Body of pancreas (tissue), 4 donors: ENCODE results near the gene DHX57.

Experiments
- POLR2A ChIP-seq, 3 donors: fragments of 450-650 bp; IDR thresholded peaks; one replicate each; pipeline ENCODE4 v1.6.1; 2016; ENCODE audit warnings: antibody characterized with exemption in 3 of 3, mild to moderate bottlenecking in 2 of 3
- TF ChIP-seq, protein P1 (sequence below), 7 experiments: fragments of 450-650 bp in 4 of 7; fragments of 200-600 bp in 3 of 7; sonication (generic) in 3 of 7; IDR thresholded peaks; one replicate each; pipeline ENCODE4 v1.5.1; 2016 to 2019; ENCODE audit warnings: antibody characterized with exemption in 7 of 7

DNA sequence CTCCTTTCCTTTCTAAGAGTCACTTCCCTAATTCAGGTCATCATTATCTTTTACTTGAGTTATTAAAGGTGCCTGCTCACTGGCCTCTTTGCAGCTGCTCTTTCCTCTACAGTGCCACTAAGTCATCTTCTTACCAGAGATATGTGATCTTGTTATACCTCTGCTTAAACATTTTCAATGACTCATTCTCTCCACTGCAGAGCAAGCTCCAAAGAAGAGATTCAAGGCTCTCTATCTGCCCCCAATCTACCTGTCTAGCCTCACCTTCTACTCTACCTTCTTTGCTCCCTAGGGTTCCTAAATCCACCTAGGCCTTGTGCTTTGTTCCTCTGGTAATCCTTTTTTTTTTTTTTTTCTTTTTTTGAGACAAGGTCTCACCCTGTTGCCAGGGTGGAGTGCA, 17.1 kb upstream of the DHX57 start:
- TF ChIP-seq, protein P1, sequence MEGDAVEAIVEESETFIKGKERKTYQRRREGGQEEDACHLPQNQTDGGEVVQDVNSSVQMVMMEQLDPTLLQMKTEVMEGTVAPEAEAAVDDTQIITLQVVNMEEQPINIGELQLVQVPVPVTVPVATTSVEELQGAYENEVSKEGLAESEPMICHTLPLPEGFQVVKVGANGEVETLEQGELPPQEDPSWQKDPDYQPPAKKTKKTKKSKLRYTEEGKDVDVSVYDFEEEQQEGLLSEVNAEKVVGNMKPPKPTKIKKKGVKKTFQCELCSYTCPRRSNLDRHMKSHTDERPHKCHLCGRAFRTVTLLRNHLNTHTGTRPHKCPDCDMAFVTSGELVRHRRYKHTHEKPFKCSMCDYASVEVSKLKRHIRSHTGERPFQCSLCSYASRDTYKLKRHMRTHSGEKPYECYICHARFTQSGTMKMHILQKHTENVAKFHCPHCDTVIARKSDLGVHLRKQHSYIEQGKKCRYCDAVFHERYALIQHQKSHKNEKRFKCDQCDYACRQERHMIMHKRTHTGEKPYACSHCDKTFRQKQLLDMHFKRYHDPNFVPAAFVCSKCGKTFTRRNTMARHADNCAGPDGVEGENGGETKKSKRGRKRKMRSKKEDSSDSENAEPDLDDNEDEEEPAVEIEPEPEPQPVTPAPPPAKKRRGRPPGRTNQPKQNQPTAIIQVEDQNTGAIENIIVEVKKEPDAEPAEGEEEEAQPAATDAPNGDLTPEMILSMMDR (IDR thresholded peaks at IDR 0.05) = no peak
- TF ChIP-seq POLR2A (IDR thresholded peaks at IDR 0.05) = no peak
